ENCODE measurements around the gene IZUMO1R.
"Not testable (repeated sequence)": the region's sequence is repeated elsewhere in the genome, so short reads cannot be mapped to it uniquely, and the experiment has no call there.

Gene IZUMO1R

GRCh38 chr11:94303966-94304958, at the start of gene IZUMO1R:
TSS of gene IZUMO1R (plus strand) at chr11:94304580. CDS start at chr11:94305637, 1,057 bp downstream.
- no peak for DNase-seq (ENCODE audit: low read depth)

- DNase-seq (ENCODE audit: low read depth) = no peak
Observed at GRCh38 chr11:94271885-94272372, 32.5 kb upstream of the IZUMO1R start.

GRCh38 chr11:94272738-94273313, 31.6 kb upstream of the IZUMO1R start:
- DNase-seq (ENCODE audit: low read depth) = no peak

GRCh38 chr11:94275961-94276360, 28.4 kb upstream of the IZUMO1R start:
- DNase-seq (ENCODE audit: low read depth) = no peak

GRCh38 chr11:94276943-94277342, 27.4 kb upstream of the IZUMO1R start:
- no peak for DNase-seq (ENCODE audit: low read depth)

GRCh38 chr11:94278207-94278606, 26.2 kb upstream of the IZUMO1R start:
- DNase-seq (ENCODE audit: low read depth) = not testable (repeated sequence)

- no peak for DNase-seq (ENCODE audit: low read depth)
Observed at GRCh38 chr11:94279996-94280395, 24.4 kb upstream of the IZUMO1R start.

GRCh38 chr11:94281324-94281723, 23.1 kb upstream of the IZUMO1R start:
- DNase-seq (ENCODE audit: low read depth) = no peak

GRCh38 chr11:94283678-94284077, 20.7 kb upstream of the IZUMO1R start:
- no peak for DNase-seq (ENCODE audit: low read depth)

- DNase-seq (ENCODE audit: low read depth) = no peak
Observed at GRCh38 chr11:94295534-94295933, 8.8 kb upstream of the IZUMO1R start.

GRCh38 chr11:94297985-94298576, 6.3 kb upstream of the IZUMO1R start:
- no peak for DNase-seq (ENCODE audit: low read depth)

GRCh38 chr11:94302776-94303175, 1.6 kb upstream of the IZUMO1R start:
- no peak for DNase-seq (ENCODE audit: low read depth)

GRCh38 chr11:94305146-94305545, 766 bp downstream of the IZUMO1R start:
- no peak for DNase-seq (ENCODE audit: low read depth)

GRCh38 chr11:94307101-94307791, 2.9 kb downstream of the IZUMO1R start:
- DNase-seq (ENCODE audit: low read depth) = no peak

- no peak for DNase-seq (ENCODE audit: low read depth)
Observed at GRCh38 chr11:94308024-94308423, 3.6 kb downstream of the IZUMO1R start.

GRCh38 chr11:94309757-94310156, 5.4 kb downstream of the IZUMO1R start:
- no peak for DNase-seq (ENCODE audit: low read depth)

GRCh38 chr11:94310191-94310875, 6.0 kb downstream of the IZUMO1R start:
- no peak for DNase-seq (ENCODE audit: low read depth)

GRCh38 chr11:94312339-94312738, 8.0 kb downstream of the IZUMO1R start:
- no peak for DNase-seq (ENCODE audit: low read depth)

GRCh38 chr11:94314064-94314463, 9.7 kb downstream of the IZUMO1R start:
- DNase-seq (ENCODE audit: low read depth) = no peak

GRCh38 chr11:94315664-94316063, 11.3 kb downstream of the IZUMO1R start:
- no peak for DNase-seq (ENCODE audit: low read depth)

GRCh38 chr11:94322501-94322900, 18.1 kb downstream of the IZUMO1R start:
- DNase-seq (ENCODE audit: low read depth) = no peak

- DNase-seq (ENCODE audit: low read depth) = no peak
Observed at GRCh38 chr11:94325681-94326080, 21.3 kb downstream of the IZUMO1R start.
